Activated CD8-positive, alpha-beta T cell treated with anti-CD3 and anti-CD28 coated beads, Interleukin-2, amount 10 ng/mL, durations not matched to agents 7 days and 5 days (primary cell): ENCODE results near the gene SOX13. TPM values are rescaled to one million over a fixed set of nuclear protein-coding genes. Genes with fewer than 3 reads are reported as not detected.

Experiments
- ATAC-seq: fragments of 150-1000 bp; cut with Tn5 transposase; one replicate; pipeline ENCODE4 v1.10.0; 2021; ENCODE audit warnings: moderate library complexity
- CTCF ChIA-PET: fragments of 350-600 bp; sonication (Branson Sonifier 250); formaldehyde crosslinking; loops from one replicate; lab custom pipeline; 2021; ENCODE audit warnings: antibody characterized with exemption; lab: Charles Lee
- POLR2A ChIA-PET: fragments of 350-600 bp; sonication (Branson Sonifier 250); formaldehyde crosslinking; loops from one replicate; lab custom pipeline; 2021; ENCODE audit warnings: antibody characterized with exemption; lab: Charles Lee
- DNase-seq: peaks from one replicate; pipeline ENCODE4 v3.0.0-alpha.2; 2020
- H3K27ac Mint-ChIP-seq: one replicate; pipeline ENCODE4 v1.8.0; 2021; ENCODE audit warnings: mild to moderate bottlenecking, mixed read lengths
- H3K27me3 Mint-ChIP-seq: one replicate; pipeline ENCODE4 v1.8.0; 2021; ENCODE audit warnings: low read depth, mixed read lengths
- H3K36me3 Mint-ChIP-seq: one replicate; pipeline ENCODE4 v1.8.0; 2021; ENCODE audit warnings: low read depth, mixed read lengths
- H3K4me1 Mint-ChIP-seq: one replicate; pipeline ENCODE4 v1.8.0; 2021; ENCODE audit warnings: low read depth, mixed read lengths
- H3K4me3 Mint-ChIP-seq: one replicate; pipeline ENCODE4 v1.8.0; 2021; ENCODE audit warnings: mild to moderate bottlenecking, mixed read lengths
- H3K9me3 Mint-ChIP-seq: one replicate; pipeline ENCODE4 v1.8.0; 2022; ENCODE audit warnings: mixed read lengths; ENCODE audit not compliant: insufficient read depth
- total RNA-seq, 2 experiments: library from RNA; stranded (reverse); gene quantifications; one replicate each; pipeline ENCODE4 v1.2.3, GENCODE V29; 2021

Gene SOX13
- total RNA-seq, 2 experiments from 2014 or later: 0.37 to 1.2 TPM

DNA sequence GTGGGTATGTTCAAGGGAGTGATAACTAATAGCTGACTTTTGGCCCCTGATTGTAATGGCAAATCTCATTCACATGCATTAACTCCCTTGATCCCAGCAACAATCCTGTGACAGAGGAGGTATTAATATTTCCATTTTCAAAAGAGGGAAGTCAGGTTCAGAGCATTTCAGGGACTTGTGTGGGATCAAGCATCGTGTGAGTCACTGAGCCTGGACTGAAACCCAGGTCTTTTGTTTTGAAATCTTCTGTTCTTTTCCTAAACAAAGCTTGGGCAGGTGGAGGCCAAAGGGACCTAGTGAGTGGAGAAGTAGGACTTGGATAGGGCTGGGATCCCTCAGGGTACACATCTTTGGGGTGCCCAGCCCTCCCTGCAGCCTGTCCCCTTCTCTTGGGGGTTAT, 41.0 kb downstream of the SOX13 start:
- ATAC-seq (no peak), DNase-seq (no peak)
- no peak overlapping the region for H3K4me3 Mint-ChIP-seq
- H3K9me3 Mint-ChIP-seq: no peaks in the 10 kb centered on the region
- ChIA-PET POLR2A (interaction anchor here (0.6 kb wide), 1 partner anchor 22 kb away, joined by 4 read pairs; no protein-coding TSS in a partner anchor), CTCF (interaction anchor here (1.3 kb wide), 1 partner anchor 15 kb away, joined by 5 read pairs; no protein-coding TSS in a partner anchor)
- no peaks in the 10 kb centered on the region for H3K27me3 Mint-ChIP-seq
- no peaks in the 10 kb centered on the region for H3K36me3 Mint-ChIP-seq
- H3K4me1 Mint-ChIP-seq: no peaks in the 10 kb centered on the region
- H3K27ac Mint-ChIP-seq: no peak overlapping the region

DNA sequence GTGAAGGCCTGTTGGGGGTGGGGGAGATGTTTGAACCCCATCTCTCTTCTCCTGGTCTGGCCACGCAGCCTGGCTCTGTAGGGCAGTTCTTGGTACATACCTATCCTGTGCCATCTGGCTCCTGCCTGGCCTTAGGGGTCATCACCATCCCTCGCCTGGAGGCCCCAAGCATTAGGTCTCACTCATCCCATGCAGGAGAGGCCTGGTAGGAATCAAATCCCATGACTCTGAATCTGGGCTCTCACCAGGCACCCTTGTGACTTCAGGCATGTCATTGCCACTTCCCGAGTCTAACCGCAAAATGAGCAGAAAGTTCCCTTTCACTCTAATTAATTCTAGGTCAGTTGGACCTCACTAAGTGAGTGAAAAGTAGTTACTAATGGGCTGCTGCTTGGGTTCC, 41.7 kb downstream of the SOX13 start:
- Mint-ChIP-seq H3K9me3 (no peaks in the 10 kb centered on the region), H3K36me3 (no peaks in the 10 kb centered on the region), H3K4me3 (no peak overlapping the region), H3K27me3 (no peaks in the 10 kb centered on the region), H3K27ac (no peak overlapping the region), H3K4me1 (no peaks in the 10 kb centered on the region)
- CTCF ChIA-PET: interaction anchor here (1.3 kb wide), 1 partner anchor 14 kb away, joined by 5 read pairs; no protein-coding TSS in a partner anchor
- ATAC-seq (no peak), DNase-seq (no peak)
- POLR2A ChIA-PET: no interaction called here

DNA sequence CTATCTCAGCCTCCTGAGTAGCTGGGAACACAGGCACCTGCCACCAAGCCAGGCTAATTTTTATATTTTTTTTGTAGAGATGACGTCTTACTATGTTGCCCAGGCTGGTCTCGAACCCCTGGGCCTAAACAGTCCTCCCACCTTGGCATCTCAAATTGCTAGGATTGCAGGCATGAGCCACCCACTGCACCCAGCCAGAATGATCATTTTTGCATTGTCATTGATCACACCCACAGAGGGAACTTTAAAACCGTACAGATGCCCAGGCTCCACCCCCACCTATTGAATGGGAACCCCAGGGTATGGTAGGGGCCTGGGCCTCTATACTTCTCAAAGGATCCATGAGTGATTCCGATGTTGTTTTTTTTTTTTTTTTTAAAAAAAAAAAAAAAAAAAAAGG, 42.2 kb downstream of the SOX13 start:
- ATAC-seq: no peak
- Mint-ChIP-seq H3K4me3 (no peak overlapping the region), H3K36me3 (no peaks in the 10 kb centered on the region), H3K27me3 (no peaks in the 10 kb centered on the region), H3K27ac (no peak overlapping the region), H3K9me3 (no peaks in the 10 kb centered on the region), H3K4me1 (no peaks in the 10 kb centered on the region)
- DNase-seq: no peak
- CTCF ChIA-PET: no interaction called here
- POLR2A ChIA-PET: no interaction called here

DNA sequence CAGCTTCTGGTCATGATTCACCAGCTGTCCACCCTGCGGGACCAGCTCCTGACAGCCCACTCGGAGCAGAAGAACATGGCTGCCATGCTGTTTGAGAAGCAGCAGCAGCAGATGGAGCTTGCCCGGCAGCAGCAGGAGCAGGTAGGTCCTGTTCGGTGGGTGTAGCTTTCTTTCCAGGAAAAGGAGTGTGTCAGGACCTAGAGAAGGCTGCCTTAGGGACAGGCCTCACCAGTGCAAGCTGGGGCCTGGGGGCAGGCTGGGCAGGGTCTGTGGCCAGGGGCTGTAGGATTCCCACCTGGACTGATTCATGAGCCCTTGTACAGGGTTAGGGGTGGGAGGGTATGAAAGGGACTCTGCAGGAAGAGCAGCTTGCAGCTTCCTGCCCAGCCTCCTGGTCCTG, 43.6 kb downstream of the SOX13 start:
- Mint-ChIP-seq H3K4me3 (no peak overlapping the region), H3K27me3 (no peaks in the 10 kb centered on the region), H3K4me1 (no peaks in the 10 kb centered on the region), H3K36me3 (no peaks in the 10 kb centered on the region), H3K9me3 (no peaks in the 10 kb centered on the region), H3K27ac (no peak overlapping the region)
- ATAC-seq: no peak
- POLR2A ChIA-PET: no interaction called here
- CTCF ChIA-PET: interaction anchor here (1.8 kb wide), 1 partner anchor 12 kb away, joined by 8 read pairs; no protein-coding TSS in a partner anchor
- no peak for DNase-seq

DNA sequence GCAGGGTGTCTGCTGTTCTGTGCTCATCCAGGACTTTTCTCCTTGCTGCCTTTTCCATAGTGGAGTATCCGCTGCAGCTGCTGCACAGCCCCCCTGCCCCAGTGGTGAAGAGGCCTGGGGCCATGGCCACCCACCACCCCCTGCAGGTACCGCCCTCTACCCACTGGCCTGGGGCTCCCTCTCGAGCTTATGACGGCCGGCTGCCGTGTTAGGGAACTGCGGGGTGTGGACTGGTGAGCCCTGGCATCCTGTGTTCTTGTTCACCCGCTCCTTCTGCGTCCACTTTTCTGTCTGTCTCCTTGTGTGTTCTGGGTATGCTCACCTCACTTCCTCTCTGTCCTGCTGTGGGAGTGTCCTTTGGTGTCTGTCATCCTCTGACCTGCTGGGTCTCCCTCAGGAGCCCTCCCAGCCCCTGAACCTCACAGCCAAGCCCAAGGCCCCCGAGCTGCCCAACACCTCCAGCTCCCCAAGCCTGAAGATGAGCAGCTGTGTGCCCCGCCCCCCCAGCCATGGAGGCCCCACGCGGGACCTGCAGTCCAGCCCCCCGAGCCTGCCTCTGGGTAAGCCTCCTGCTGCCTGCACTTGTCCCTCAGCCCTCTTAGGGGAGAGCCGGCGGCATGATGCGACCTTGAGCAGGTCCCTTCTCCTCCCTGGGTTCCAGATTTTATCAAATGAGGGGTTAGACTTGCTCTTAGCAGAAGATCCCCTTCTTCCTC, 49.1 kb downstream of the SOX13 start:
- ATAC-seq: no peak
- Mint-ChIP-seq H3K4me1 (no peaks in the 10 kb centered on the region), H3K9me3 (no peaks in the 10 kb centered on the region), H3K36me3 (no peaks in the 10 kb centered on the region), H3K27me3 (no peaks in the 10 kb centered on the region), H3K4me3 (no peak overlapping the region), H3K27ac (no peak overlapping the region)
- POLR2A ChIA-PET: no interaction called here
- CTCF ChIA-PET: no interaction called here
- no peak for DNase-seq

DNA sequence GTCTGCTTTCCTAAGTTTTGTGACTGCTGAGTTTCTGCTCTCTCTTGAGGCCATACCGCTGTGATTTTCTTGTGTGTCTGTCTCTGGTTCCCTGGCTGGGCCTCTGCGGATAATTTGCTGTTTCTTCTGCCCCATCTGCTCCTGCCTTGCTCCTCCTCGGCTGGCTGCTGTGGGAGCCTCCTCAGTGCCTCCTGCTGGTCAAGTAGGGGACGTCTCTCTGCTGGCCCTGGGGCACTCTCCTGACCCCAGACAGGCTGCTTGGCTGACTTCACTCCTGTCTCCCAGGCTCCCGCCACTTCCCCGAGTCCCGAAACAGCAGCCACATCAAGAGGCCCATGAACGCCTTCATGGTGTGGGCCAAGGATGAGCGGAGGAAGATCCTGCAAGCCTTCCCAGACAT, 50.5 kb downstream of the SOX13 start:
- H3K4me3 Mint-ChIP-seq: no peak overlapping the region
- H3K27ac Mint-ChIP-seq: no peak overlapping the region
- H3K27me3 Mint-ChIP-seq: no peaks in the 10 kb centered on the region
- DNase-seq (peak; percentile 28), ATAC-seq (no peak)
- no peaks in the 10 kb centered on the region for H3K4me1 Mint-ChIP-seq
- no peaks in the 10 kb centered on the region for H3K36me3 Mint-ChIP-seq
- ChIA-PET CTCF (no interaction called here), POLR2A (no interaction called here)
- H3K9me3 Mint-ChIP-seq: no peaks in the 10 kb centered on the region

DNA sequence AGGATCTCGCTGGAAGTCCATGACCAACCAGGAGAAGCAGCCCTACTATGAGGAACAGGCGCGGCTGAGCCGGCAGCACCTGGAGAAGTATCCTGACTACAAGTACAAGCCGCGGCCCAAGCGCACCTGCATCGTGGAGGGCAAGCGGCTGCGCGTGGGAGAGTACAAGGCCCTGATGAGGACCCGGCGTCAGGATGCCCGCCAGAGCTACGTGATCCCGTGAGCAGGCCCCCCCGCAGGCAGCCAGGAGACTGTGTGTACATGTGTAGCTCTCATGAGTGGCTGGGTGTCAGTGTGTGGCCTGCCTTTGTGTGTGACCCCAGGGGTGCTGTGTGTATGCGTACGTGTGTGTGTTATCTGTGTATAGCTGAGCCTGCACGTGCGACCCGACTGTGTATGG, 51.7 kb downstream of the SOX13 start:
- H3K27me3 Mint-ChIP-seq: no peaks in the 10 kb centered on the region
- no peak for DNase-seq
- no peak for ATAC-seq
- no peaks in the 10 kb centered on the region for H3K9me3 Mint-ChIP-seq
- CTCF ChIA-PET: interaction anchor here (1.0 kb wide), 1 partner anchor 239 kb away, joined by 3 read pairs; no protein-coding TSS in a partner anchor
- no peaks in the 10 kb centered on the region for H3K36me3 Mint-ChIP-seq
- POLR2A ChIA-PET: no interaction called here
- no peak overlapping the region for H3K4me3 Mint-ChIP-seq
- no peak overlapping the region for H3K27ac Mint-ChIP-seq
- H3K4me1 Mint-ChIP-seq: peaks cover 6% of the 10 kb centered on the region

DNA sequence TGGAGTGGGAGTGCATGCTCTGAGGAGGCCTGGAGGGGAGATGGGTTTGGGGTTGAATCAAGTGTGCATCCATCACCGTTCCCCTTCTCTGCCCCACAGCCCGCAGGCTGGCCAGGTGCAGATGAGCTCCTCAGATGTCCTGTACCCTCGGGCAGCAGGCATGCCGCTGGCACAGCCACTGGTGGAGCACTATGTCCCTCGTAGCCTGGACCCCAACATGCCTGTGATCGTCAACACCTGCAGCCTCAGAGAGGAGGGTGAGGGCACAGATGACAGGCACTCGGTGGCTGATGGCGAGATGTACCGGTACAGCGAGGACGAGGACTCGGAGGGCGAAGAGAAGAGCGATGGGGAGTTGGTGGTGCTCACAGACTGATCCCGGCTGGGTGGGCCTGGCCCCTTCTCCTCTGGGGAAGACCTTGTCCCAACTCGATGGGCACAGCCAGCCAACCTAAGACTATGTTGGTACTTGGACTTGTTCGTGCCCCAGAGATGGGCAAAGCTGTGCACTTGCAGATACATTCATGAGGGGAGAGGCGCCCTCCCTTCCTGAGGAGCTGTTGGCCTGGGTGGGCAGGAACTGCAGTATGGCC, 52.9 kb downstream of the SOX13 start:
- no peaks in the 10 kb centered on the region for H3K9me3 Mint-ChIP-seq
- POLR2A ChIA-PET: no interaction called here
- peaks cover 6% of the 10 kb centered on the region for H3K4me1 Mint-ChIP-seq
- DNase-seq (no peak), ATAC-seq (no peak)
- no peak overlapping the region for H3K27ac Mint-ChIP-seq
- H3K4me3 Mint-ChIP-seq: no peak overlapping the region
- no peaks in the 10 kb centered on the region for H3K27me3 Mint-ChIP-seq
- CTCF ChIA-PET: interaction anchor here (1.0 kb wide), 1 partner anchor 238 kb away, joined by 3 read pairs; no protein-coding TSS in a partner anchor
- no peaks in the 10 kb centered on the region for H3K36me3 Mint-ChIP-seq

DNA sequence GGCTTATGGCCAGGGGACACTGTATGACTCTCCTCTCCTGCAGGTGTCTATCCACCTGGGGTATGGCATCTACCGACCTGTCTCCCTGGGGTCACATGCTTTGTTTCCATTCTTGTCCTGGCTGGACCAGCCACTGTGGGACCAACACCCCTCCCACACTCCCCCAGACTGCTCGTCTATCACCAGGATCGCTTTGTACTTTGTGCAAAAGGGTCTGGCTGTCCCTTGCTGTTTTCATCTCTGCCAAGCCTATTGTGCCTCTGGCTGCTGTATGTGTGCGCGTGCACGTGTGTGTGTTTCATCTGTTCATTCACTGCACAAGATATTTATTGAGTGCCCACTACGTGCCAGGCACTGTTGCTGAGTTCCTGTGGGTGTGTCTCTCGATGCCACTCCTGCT, 53.5 kb downstream of the SOX13 start:
- ChIA-PET POLR2A (no interaction called here), CTCF (interaction anchor here (4.8 kb wide), 1 partner anchor 267 kb away, joined by 71 read pairs; the partner anchor contains the start of gene SNRPE)
- DNase-seq (no peak), ATAC-seq (no peak)
- Mint-ChIP-seq H3K9me3 (no peaks in the 10 kb centered on the region), H3K27ac (no peak overlapping the region), H3K27me3 (no peaks in the 10 kb centered on the region), H3K4me1 (peaks cover 6% of the 10 kb centered on the region), H3K36me3 (no peaks in the 10 kb centered on the region), H3K4me3 (no peak overlapping the region)

DNA sequence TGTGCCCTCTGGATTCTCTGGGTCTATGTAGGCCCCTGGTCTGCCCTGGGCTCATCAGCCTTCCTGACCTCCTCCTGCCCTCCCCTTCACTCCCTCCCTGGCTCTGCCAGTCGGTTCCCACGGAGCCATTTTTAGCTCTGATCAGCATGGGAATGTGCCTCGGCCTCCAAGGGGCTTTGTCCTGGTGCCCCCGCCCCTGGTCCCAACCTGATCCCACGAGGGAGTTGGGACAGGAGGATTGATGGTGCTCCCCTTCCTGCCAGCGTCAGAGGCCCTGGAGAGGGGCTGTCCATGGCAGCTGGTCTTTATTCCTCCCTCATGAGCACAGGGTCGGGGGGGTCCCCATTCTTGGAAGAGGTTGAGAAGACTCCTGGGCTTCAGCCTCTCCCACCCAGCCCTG, 54.0 kb downstream of the SOX13 start:
- H3K4me3 Mint-ChIP-seq: no peak overlapping the region
- no peaks in the 10 kb centered on the region for H3K36me3 Mint-ChIP-seq
- ATAC-seq (no peak), DNase-seq (no peak)
- ChIA-PET POLR2A (no interaction called here), CTCF (interaction anchor here (0.8 to 4.8 kb wide), 5 partner anchors 10 to 267 kb away, joined by 4 to 103 read pairs (median 13); partner anchors contain the start of gene SNRPE)
- no peaks in the 10 kb centered on the region for H3K27me3 Mint-ChIP-seq
- H3K27ac Mint-ChIP-seq: no peak overlapping the region
- H3K4me1 Mint-ChIP-seq: peaks cover 6% of the 10 kb centered on the region
- no peaks in the 10 kb centered on the region for H3K9me3 Mint-ChIP-seq

DNA sequence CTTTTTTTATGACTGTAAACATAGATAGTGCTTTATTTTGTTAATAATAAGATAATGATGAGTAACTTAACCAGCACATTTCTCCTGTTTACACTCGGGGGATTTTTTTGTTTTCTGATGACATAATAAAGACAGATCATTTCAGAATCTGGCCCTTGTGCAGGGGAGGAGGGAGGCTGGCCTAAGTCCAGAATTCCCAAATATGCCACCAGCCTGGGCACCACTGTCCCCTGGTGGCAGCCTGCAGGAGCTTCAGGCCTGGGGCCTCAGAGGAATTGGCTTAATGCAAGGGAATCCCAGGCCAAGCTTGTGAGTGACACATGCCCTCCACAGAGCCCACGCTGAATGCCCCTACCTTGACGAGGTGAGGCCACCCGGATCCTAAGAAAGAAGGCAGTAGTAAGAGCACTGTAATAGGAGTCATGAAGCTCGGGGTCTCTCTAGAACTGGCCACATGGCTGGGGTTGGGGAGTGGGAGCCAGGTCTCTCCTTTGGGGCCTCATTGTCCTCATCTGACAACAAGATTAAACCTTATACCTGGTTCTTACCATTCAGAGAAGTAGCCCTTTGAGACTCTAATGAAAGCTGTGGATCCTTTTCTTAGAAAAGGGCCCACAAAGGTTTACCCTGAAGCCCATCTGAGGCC, 54.8 kb downstream of the SOX13 start:
- no peak for ATAC-seq
- CTCF ChIA-PET: interaction anchor here (0.8 to 4.8 kb wide), 14 partner anchors 10 to 271 kb away, joined by 3 to 103 read pairs (median 8); partner anchors contain the start of gene SNRPE
- Mint-ChIP-seq H3K27me3 (no peaks in the 10 kb centered on the region), H3K4me1 (peaks cover 6% of the 10 kb centered on the region), H3K4me3 (no peak overlapping the region), H3K9me3 (no peaks in the 10 kb centered on the region), H3K36me3 (no peaks in the 10 kb centered on the region), H3K27ac (no peak overlapping the region)
- DNase-seq: no peak
- POLR2A ChIA-PET: no interaction called here
